K562 (cell line): ENCODE data around the gene CLDN11. TPM values are rescaled to one million over a fixed set of nuclear protein-coding genes. Genes with fewer than 3 reads are reported as not detected.

Experiments used
- E2F6 ChIP-seq, 2 experiments: IDR thresholded peaks; 2 replicates each; pipeline ENCODE4 v1.6.1; 2011; ENCODE audit warnings: borderline replicate concordance in 1 of 2, control low read depth in 1 of 2, low read depth in 1 of 2, low read length in 1 of 2, mild to moderate bottlenecking in 1 of 2, mixed read lengths in 1 of 2, moderate library complexity in 1 of 2; ENCODE audit not compliant: insufficient read depth in 1 of 2, insufficient read length in 1 of 2, poor library complexity in 1 of 2, severe bottlenecking in 1 of 2; ENCODE audit errors: extremely low read depth in 1 of 2
- FOXA1 ChIP-seq: fragments of 450-650 bp; IDR thresholded peaks from 2 replicates; pipeline ENCODE4 v1.6.1; 2016; ENCODE audit warnings: mild to moderate bottlenecking, borderline replicate concordance
- SMARCC2 ChIP-seq: fragments of 450-650 bp; IDR thresholded peaks from 2 replicates; pipeline ENCODE4 v1.6.1; 2017; ENCODE audit warnings: antibody characterized with exemption, moderate library complexity, mild to moderate bottlenecking, low read depth
- ZNF583 ChIP-seq: fragments of 250-450 bp; sonication (Bioruptor Pico); IDR thresholded peaks from 2 replicates; pipeline ENCODE4 v1.4.0; 2020
- polyA plus RNA-seq, 8 experiments: library from polyadenylated mRNA; depleted of rRNA in 4 of 8; stranded (reverse) in 5 of 8; unstranded in 3 of 8; fragments of >200 nt; fragmentation: Nextera tagmentation in 2 of 8; fragmentation: Illumina TruSeq in 1 of 8; extraction: Ambion mirVana in 2 of 8; extraction: Trizol in 1 of 8; gene quantifications; 2 replicates each; pipeline versions ENCODE4 v1.2.1 to v1.2.3, GENCODE V29; 2011 to 2014; ENCODE audit warnings: inconsistent platforms in 1 of 8, missing spikeins in 1 of 8
- total RNA-seq, 7 experiments: library from RNA; depleted of rRNA in 6 of 7; stranded (reverse); fragments of >200 nt in 6 of 7; fragmentation: Illumina TruSeq in 2 of 7; extraction: Trizol in 2 of 7; gene quantifications; 2 replicates each; pipeline versions ENCODE4 v1.2.1 to v1.2.3, GENCODE V29; 2011 to 2021; ENCODE audit warnings: low replicate concordance in 1 of 7
- TF ChIP-seq, protein P1 (sequence below), 2 experiments: fragments of 450-650 bp; formaldehyde crosslinking in 1 of 2; IDR thresholded peaks; 2 replicates each; pipeline versions ENCODE4 v1.4.0 to v1.6.1; 2014 to 2020; ENCODE audit warnings: mild to moderate bottlenecking in 2 of 2, borderline replicate concordance in 1 of 2, low read depth in 1 of 2

Gene CLDN11
- total and polyA plus RNA-seq, 9 of the 15 experiments (the other 6 are each of a cell fraction or from before 2014, with no cell fraction given), result 0.05 to 0.41 (median 0.18) TPM; not detected in 1

DNA sequence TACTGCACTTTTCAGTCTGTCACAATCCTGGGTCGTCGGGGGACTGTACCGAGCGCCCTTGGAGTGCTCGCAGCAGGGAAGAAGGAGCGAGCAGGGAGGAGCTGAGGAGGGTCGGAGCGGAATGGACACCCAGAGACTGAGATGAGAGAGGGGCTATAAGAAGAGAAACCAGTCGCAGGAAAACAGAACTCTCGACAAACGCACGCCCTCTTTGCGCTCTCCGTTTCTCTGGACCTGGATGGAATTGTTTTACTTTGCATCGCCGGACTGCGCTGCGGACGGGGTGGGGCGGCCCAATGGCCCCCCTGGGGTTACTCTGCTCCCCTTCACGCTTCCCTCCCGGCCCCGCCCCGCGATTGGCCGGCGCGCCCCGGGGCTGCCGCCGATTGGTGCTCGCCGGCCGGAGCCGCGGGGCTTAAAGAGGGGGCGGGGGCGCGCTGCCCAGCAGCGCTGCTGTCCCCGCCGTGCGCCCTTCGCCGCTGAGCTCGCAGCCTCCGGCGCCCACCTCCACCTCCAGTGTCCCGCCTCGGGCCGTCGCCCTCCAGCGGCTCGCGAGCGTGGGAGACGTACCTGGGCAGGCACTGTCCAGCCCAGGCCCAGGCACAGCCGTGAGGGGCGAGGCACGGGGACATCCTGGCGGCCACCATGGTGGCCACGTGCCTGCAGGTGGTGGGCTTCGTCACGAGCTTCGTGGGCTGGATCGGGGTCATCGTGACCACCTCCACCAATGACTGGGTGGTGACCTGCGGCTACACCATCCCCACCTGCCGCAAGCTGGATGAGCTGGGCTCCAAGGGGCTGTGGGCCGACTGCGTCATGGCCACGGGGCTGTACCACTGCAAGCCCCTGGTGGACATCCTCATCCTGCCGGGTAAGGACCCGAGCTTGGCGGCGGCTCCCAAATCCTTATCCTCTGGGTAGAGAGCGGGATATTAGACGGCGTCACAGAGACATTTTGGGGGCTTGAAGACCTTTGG, at the start of gene CLDN11 (continued):
- TF ChIP-seq E2F6 (IDR thresholded peaks at IDR 0.05; ENCODE audit: borderline replicate concordance in 1 of 2, extremely low read depth in 1 of 2, insufficient read depth in 1 of 2, insufficient read length in 1 of 2, low read depth in 1 of 2, low read length in 1 of 2, poor library complexity in 1 of 2, severe bottlenecking in 1 of 2) (peak in 1 of 2 experiments; percentile 7), ZNF583 (no peak), FOXA1 (no peak), SMARCC2 (no peak)
- TF ChIP-seq, protein P1, sequence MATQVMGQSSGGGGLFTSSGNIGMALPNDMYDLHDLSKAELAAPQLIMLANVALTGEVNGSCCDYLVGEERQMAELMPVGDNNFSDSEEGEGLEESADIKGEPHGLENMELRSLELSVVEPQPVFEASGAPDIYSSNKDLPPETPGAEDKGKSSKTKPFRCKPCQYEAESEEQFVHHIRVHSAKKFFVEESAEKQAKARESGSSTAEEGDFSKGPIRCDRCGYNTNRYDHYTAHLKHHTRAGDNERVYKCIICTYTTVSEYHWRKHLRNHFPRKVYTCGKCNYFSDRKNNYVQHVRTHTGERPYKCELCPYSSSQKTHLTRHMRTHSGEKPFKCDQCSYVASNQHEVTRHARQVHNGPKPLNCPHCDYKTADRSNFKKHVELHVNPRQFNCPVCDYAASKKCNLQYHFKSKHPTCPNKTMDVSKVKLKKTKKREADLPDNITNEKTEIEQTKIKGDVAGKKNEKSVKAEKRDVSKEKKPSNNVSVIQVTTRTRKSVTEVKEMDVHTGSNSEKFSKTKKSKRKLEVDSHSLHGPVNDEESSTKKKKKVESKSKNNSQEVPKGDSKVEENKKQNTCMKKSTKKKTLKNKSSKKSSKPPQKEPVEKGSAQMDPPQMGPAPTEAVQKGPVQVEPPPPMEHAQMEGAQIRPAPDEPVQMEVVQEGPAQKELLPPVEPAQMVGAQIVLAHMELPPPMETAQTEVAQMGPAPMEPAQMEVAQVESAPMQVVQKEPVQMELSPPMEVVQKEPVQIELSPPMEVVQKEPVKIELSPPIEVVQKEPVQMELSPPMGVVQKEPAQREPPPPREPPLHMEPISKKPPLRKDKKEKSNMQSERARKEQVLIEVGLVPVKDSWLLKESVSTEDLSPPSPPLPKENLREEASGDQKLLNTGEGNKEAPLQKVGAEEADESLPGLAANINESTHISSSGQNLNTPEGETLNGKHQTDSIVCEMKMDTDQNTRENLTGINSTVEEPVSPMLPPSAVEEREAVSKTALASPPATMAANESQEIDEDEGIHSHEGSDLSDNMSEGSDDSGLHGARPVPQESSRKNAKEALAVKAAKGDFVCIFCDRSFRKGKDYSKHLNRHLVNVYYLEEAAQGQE (IDR thresholded peaks at IDR 0.05; ENCODE audit: borderline replicate concordance), result no peak
- TF ChIP-seq, protein P1 (CRISPR knock-in tag; IDR thresholded peaks at IDR 0.05; ENCODE audit: low read depth), result no peak
